Activated T-cell treated with anti-CD3 and anti-CD28 coated beads for 1 hour (primary cell): ENCODE measurements around the gene MAGI1.
"Not testable (repeated sequence)": the region's sequence is repeated elsewhere in the genome, so short reads cannot be mapped to it uniquely, and the experiment has no call there.

Experiments
- DNase-seq: peaks from one replicate; pipeline ENCODE4 v3.0.0-alpha.2; 2020; ENCODE audit warnings: low read depth

The MAGI1 gene

GRCh38 chr3:65749066-65749465 lies 289.7 kb downstream of the MAGI1 start:
- no peak for DNase-seq

GRCh38 chr3:65748326-65748725 lies 290.4 kb downstream of the MAGI1 start:
- DNase-seq = no peak

- DNase-seq = no peak
Measured at GRCh38 chr3:65746848-65747247, 291.9 kb downstream of the MAGI1 start.

DNA sequence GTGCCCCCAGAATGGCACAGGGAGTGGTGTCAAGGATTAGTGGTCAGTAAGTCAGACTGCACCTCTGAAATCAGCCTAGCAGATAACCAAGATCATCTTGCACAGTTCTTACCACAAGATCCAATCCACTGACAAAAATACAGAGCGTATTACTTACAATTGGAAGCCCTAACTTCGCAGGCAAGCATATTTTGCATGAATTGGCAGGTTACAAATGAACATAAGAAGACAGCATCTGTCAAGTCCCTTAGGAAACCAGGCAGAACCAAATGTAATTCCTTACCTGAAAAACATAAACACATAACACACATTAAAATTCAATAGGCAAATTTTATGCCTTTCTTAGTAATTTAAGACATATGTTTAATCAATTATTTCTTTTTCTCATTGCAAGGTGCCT lies 293.4 kb downstream of the MAGI1 start:
- DNase-seq = no peak

- DNase-seq = no peak
Measured at GRCh38 chr3:65742914-65743313, 295.8 kb downstream of the MAGI1 start.

GRCh38 chr3:65741540-65741939 lies 297.2 kb downstream of the MAGI1 start:
- DNase-seq = no peak

DNA sequence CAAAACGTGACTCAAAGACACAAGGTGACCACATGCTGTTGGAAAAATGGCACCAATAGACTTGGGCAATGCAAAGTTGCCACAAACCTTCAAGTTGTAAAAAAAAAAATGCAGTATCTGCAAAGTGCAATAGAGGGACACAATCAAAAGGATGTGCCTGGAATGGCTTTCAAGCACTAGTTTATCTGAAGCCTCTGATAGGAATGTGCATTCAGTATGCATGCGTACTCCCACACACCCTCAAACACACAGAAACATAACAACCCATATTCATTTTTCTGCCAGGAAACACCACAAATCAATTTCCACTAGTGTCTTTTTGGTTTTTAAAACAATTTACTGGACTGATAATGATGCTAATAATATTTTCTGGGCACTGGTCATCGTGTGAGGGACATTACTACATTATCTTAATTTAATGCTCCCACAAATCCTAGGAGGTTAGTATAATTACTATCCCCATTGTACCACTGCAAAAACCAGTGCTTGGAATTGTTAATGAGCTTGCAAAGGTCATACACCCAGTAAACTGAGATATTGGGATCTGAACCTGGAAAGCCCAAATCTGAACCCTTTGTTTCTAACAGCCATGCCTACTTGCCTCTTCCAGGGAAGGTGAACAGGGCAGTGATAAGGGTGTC lies 298.7 kb downstream of the MAGI1 start:
- DNase-seq = no peak

DNA sequence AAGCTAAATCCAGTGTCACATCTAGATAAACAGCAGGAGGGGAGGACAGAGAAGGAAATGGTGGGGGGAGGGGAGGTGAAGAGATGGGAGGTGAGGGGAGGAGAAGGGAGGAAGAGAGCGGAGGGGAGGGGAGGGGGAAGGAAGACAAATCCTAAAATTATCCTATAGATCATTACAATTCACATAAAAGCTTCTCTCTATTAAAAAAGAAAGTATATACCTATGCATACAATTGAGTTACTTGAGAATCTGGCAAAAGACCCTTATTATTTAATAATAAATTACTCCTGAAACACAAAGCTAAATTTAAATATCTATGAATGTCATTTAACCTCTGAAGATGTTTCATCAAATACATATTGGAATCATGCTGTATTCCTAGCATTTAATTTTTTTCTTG lies 303.9 kb downstream of the MAGI1 start:
- no peak for DNase-seq

DNA sequence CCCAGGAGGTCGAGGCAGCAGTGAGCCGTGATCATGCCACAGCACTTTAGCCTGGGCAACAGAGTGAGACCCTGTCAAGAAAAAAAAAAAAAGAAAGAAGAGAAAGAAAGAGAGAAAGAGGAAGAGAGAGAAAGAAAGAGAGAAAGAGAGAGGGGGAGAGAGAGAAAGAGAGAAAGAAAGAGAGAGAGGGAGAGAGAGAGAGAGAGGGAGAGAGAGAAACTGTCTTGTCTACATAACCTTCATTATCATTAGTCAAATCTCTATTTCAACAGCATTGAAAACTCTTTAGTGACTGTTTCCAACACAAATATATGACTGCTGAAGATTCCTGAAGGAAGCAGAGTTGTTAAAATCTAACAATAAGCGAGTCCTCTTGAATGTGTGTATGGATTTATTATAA lies 304.3 kb downstream of the MAGI1 start:
- no peak for DNase-seq

DNA sequence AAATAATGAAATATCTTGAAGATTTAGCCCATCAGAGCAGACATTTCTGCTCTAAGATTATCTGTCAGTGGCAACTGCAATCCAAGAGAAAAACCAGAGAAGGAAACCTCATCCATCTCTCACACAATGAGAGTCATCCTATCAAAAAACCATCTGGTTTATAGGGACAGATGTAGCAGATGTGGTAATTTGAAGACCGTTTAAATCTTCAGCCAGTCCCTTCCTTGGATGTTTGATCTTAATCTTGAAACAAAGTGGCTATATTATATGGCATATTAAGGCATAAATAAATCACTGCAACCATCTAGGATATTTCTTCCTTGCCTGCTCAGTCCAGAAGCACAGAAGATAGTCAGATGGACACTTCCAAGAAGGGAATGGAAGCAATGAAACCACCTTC lies 305.3 kb downstream of the MAGI1 start:
- no peak for DNase-seq

- no peak for DNase-seq
Measured at GRCh38 chr3:65732051-65732935, 306.4 kb downstream of the MAGI1 start.

- no peak for DNase-seq
Measured at GRCh38 chr3:65730449-65730848, 308.3 kb downstream of the MAGI1 start.

DNA sequence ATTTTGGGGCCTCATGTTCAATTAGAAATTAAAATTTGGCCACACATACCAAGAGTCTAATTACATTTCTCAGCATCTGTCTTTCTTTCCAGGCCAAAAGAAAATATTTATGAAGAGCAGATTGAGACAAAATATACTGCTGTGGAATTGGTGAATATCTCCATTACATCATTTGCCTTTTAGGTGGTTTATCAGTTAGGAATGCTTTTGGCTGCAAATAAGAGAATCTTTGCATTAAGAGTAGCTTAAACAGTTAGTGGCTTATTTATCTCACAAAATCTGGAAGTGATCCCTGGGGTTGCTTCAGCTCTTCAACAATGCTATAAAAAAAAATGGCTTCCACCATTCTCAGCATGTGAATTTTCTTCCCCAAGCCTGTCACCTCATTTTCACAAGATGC lies 308.7 kb downstream of the MAGI1 start:
- DNase-seq = no peak

GRCh38 chr3:65729555-65729954 lies 309.2 kb downstream of the MAGI1 start:
- no peak for DNase-seq

DNA sequence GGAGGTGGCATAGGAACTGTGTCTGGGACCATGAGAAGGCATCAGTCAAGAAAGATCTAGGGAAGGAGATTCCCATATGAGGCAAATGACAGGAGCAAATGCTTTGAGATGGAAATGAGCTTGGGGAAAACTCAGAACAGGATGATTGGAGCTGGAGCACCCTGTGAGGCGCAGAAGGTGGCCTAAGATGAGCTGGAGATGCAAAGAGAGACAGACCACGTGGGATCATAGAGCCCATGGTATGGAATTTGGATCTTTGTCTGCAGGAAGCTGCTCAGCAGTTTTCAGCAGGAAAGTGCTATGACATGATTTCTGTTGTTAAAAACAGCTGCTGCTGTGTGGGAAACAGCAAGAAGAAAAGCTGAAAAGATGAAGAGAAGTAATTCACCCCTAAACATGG lies 310.6 kb downstream of the MAGI1 start:
- no peak for DNase-seq

GRCh38 chr3:65723985-65724384 lies 314.7 kb downstream of the MAGI1 start:
- DNase-seq = no peak

DNA sequence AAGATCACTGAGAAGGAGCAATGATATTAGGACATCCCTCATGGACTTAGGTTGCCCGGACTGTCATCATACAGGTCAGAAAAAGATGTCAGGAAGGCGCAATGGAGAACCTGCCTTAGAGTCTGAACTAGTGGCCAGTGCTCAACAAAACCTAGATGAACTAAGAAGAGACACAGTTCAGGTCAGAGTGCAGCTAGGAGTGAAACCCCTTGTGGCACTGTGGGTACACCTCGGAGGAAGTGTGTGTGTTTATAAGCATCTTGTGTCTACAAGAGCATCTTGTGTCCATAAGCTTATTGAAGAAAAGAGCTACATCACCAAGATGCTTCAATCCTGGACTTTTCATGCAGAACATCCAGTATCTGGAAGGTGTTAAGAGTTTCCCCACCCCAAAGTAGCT lies 315.7 kb downstream of the MAGI1 start:
- no peak for DNase-seq

GRCh38 chr3:65720989-65721737 lies 317.6 kb downstream of the MAGI1 start:
- no peak for DNase-seq

DNA sequence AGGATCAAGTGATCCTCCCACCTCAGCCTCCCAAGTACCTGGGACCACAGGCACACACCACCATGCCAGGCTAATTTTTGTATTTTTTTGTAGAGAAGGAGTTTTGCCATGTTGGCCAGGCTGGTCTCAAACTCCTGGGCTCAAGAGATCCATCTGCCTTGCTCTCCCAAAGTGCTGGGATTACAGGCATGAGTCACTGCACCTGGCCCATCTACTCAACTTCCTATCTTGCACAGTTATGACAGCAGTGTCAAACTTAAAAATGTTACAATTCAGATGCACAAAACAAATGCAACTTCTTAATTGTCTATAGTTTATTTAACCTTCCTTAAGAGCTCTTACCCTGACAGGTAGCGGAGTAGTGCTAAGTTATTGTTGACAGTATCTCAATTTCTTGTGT lies 319.1 kb downstream of the MAGI1 start:
- DNase-seq = not testable (repeated sequence)

- DNase-seq = no peak
Measured at GRCh38 chr3:65717676-65718346, 320.9 kb downstream of the MAGI1 start.

- DNase-seq = no peak
Measured at GRCh38 chr3:65716071-65716751, 322.5 kb downstream of the MAGI1 start.

- no peak for DNase-seq
Measured at GRCh38 chr3:65714134-65714533, 324.6 kb downstream of the MAGI1 start.
